Vagina (tissue), 2 donors: Measurements from ENCODE around the gene C11orf54.

ENCODE experiments used
- CTCF ChIP-seq, 3 experiments: fragments of 450-650 bp in 2 of 3; fragments of 200-600 bp in 1 of 3; sonication (generic) in 1 of 3; IDR thresholded peaks; one replicate each; pipeline ENCODE4 v1.5.1; 2017 to 2019; ENCODE audit warnings: antibody characterized with exemption in 3 of 3, mild to moderate bottlenecking in 2 of 3, moderate library complexity in 2 of 3
- POLR2AphosphoS5 ChIP-seq, 2 donors: sonication (generic); formaldehyde crosslinking; IDR thresholded peaks; one replicate each; pipeline ENCODE4 v1.9.0; 2017; ENCODE audit warnings: antibody characterized with exemption in 2 of 2, mild to moderate bottlenecking in 2 of 2, low read depth in 1 of 2; ENCODE audit not compliant: insufficient read depth in 1 of 2

DNA sequence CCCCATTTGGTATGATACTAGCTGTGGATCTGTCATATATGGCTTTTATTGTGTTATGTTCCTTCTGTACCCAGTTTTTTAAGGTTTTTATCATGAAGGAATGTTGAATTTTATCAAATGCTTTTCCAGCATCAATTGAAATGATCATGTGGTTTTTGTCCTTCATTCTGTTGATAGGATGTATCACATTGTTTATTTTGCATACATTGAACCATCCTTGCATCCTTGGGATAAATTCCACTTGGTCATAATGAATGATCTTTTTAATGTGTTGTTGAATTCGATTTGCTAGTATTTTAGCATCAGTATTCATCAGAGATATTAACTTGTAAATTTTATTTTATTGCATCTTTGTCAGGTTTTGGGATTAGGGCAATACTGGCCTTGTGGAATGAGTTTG lies 31.2 kb upstream of the C11orf54 start:
- TF ChIP-seq POLR2AphosphoS5 (IDR thresholded peaks at IDR 0.05; ENCODE audit: insufficient read depth in 1 of 2, low read depth in 1 of 2) (no peak), CTCF (IDR thresholded peaks at IDR 0.05) (no peak)
